Activated CD8-positive, alpha-beta memory T cell treated with anti-CD3 and anti-CD28 coated beads for 1 hour (primary cell): ENCODE measurements around the gene LBHD1.
"Not testable (repeated sequence)": the region's sequence is repeated elsewhere in the genome, so short reads cannot be mapped to it uniquely, and the experiment has no call there.

Experiments used
- DNase-seq, 2 donors: peaks; one replicate each; pipeline ENCODE4 v3.0.0-alpha.2; 2020; ENCODE audit warnings: low read depth in 1 of 2; ENCODE audit errors: extremely low read depth in 1 of 2

LBHD1 gene

DNA sequence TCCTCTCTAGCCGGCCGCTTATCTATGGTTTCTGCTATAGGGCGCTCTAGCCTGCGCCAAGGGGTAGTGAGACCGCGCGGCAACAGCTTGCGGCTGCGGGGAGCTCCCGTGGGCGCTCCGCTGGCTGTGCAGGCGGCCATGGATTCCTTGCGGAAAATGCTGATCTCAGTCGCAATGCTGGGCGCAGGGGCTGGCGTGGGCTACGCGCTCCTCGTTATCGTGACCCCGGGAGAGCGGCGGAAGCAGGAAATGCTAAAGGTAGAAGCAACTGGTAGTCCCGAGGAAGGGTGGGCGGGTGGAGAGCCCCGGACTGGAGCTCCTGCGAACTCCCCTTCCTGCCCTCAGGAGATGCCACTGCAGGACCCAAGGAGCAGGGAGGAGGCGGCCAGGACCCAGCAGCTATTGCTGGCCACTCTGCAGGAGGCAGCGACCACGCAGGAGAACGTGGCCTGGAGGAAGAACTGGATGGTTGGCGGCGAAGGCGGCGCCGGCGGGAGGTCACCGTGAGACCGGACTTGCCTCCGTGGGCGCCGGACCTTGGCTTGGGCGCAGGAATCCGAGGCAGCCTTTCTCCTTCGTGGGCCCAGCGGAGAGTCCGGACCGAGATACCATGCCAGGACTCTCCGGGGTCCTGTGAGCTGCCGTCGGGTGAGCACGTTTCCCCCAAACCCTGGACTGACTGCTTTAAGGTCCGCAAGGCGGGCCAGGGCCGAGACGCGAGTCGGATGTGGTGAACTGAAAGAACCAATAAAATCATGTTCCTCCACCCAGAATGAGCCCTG lies at the start of gene LBHD1, which contains the start of gene UQCC3:
TSS of gene LBHD1 (minus strand) at position 660 of the 782 bp plus-strand sequence. CDS start 2,236 bp downstream, outside the sequence.
TSS of gene UQCC3 (plus strand) at position 66 of the 782 bp plus-strand sequence. CDS start at position 139, 73 bp downstream.
- DNase-seq = peak in 1 of 2 donors; percentile 49

DNA sequence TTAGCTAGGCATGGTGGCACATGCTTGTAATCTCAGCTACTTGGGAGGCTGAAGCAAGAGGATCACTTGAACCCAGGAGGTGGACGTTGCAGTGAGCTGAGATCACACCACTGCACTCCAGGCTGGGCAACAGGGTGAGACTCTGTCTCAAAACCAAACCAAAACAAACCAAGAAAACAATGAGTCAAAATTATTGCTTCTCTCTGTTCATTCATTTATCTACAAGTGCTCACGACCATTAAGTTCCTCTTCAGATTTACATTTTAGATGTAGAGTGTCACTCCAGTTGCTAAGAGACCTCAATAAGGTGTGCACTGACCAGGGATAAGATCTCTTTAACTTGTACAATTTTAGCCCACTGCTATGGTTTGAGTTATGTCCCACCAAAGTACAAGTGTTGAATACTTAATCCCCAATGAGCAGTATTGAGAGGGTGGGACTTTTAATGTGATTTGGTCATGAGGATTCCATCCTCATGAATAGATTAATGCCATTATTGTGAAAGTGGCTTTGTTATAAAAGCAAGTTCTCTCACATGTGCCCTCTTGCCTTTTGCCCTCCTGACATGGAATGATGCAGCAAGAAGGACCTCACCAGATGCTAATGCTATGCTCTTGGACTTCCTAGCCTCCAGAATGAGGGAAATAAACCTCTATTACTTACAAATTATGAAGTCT lies 47.4 kb upstream of the LBHD1 start:
- no peak for DNase-seq

DNA sequence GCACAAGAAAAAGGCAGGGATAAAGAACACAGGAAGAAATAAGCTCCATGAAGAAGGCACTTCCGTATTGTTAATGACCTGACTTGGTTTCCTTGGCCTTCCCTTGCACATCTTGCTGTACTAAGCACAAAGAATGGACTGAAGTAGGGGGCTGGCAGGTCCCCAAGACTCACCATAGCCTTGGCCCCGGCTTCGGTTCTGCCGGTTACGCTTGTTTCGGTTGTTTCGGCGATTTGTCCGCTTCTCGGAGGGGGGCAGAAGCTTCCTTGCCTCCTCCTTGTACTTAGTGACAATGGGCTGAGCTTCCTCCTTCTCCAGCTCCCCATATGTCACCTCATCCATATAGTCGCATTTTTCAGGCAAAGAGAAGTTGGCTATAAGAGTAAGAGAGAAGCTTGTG lies 44.7 kb upstream of the LBHD1 start:
- no peak for DNase-seq

DNA sequence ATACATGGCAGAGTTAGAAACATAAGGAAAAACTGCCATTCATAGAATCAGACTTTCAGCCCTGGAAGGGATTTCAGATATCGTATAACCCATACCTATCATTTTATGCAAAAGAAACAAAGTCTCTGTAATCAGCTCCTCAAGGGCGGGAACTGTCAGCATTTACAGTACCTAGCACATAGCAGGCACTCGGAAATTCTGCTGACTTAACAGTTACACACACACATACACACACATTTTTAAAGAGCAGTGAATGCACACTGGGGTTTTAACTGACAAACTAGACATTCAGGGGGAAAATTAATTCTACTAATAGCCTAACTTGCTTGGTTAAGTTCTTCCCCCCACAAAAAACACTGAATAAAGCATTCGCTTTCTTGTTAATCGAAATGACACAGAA lies 44.1 kb upstream of the LBHD1 start:
- DNase-seq = no peak

DNA sequence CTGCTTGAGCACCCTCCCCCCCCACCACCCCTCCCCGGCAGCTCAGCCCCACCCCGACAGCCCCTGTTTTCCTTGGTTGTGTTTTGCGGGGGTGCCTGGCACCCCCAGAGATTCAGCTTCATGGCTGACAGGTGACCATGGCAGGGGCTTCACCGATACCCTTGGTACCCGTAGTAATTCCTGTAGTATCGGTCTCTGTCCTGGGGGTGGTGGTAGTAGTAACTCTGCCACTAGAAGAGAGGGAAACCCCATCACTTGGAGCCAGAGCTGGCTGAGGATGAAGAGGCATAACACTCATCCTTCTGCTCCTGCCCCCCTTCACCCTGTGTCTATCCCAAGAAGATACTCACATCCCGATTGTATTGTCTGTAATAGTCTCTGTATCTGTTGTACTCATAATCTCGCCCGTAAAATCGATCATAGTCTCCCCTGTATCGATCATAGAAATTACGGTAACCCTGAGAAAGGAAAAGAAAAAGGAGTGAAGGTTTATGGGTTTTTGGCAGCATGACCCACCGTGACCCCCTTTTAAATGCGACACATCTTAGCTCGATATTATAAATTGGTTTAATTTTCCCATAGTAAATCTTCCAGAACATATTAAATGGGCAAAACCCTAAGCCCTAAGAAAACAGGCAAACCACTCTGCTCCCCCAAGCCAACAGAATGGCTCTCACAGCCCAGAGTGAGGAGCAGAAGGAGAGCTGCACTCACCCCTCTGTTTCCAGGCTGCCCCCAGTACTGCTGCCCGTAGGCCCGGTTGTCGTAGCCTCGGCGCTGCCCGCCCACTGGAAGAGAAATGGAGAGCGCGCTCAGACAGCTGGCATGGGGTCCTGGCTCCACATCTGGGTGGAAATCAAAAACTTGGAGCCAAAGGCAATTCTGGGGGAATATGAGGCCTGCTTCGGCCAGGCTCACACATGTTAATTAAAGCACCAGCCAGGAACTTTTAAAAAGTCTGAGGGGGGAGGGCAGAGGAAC lies 43.4 kb upstream of the LBHD1 start:
- DNase-seq = no peak

DNA sequence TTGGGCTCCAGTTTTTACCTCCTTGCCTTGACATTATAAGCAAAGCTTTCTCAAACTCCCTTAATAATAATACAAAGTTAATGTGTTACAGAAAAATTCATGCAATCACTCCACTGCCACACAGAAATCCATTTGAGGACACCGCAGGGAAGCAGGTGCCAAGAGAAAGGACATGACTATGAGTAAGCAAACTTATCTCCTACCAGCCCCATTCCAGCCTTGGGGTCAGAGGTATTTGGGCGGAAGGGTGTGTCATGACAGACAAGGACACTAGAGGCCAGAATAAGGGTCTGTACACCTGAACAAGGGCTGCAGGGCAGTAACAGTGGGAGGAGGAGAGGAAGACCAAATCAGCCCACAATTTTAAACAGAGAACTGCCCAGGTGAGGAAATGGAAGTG lies 41.3 kb upstream of the LBHD1 start:
- no peak for DNase-seq

DNA sequence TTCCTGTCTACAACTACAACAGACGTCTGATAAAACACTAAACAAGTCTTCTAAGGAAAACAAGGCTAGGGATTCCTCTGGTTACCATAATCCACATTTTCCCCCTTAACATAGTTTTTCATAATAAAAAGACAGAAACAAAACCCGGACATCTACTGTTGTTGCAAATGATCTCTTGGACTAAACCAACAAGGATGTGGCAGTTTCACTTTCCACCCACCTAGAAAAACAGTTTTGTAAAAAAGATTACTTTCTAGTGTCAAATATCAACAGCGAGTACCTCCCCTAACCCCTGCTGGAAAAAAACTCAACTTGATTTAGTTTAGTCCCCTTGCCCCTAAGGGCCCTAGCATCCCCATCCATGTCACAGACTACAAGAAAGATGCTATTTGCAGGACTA lies 40.8 kb upstream of the LBHD1 start:
- DNase-seq = no peak

DNA sequence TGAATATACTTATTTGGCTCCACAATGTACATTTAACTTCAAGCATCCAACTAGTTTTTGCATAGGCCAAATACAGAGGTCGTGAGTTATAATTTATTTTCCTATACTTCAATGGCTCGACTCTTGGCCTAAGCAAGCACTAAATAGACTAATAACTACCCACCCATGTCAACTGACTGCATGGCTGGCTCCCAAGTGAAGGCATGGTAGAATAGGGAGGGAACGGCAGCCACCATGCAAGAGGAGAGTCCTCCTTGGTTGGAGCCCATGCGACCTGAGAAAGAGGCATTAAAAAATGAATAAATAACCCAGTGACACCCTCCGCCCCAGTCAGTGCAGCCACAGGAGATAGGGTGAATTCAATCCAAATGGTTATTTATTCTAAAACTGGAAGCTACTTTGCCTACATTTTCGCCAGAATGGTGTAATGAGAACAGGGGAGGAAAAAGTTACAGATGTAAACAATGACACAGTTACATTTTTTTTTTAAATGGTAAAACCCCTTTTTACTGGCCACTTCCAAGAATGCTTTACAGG lies 40.3 kb upstream of the LBHD1 start:
- no peak for DNase-seq

DNA sequence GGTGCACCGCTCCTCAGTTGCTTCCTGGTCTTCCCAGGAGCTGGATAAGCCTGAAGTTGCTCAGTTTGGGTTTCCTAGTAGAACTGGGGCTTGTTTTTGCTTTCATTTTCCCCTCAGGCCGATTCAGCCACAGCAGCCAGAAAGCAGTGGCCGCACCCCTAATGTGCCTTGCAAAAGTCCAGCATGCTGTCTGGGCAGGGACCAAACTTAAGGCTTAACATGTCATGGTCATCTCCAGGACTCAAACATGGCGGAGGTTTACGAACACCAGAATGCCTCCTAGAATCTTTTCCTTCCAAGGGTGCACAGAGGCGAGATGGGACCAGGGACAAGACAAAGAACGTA lies 37.9 kb upstream of the LBHD1 start:
- DNase-seq = no peak

DNA sequence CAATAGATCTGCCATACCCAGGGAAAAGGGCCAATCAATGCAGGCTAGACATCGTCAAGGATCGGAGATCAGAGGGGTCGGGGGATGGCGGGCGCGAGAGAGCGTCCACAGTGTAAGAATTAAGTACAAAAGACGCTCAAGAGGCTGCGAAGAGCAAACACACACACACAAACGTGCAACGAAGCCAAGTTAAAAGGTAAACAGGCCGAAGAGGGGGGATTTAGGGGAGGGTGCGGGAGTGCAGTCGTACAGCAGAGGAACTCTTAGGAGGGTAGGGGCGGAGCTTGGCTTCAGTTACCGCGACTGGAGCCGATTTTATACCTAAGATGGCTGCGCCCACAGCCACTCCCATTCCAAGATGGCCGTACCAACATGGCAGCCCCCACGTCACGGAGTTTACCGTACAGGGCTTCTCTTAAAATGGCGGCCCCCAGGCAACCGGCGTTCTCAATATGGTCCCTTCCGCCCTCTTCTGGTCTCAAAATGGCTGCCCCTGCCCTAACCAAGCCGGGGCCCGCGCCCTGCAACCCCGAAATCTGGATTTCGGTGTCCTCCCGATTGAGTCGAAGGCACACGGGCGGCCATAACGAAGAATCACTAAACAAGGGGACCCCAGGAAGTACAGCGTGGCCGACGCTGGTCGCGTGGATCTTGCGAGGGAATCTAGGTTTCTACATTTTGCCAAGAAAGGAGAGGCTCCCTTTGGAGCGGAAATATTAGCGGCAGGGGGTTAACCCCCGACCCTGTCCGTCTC lies 37.4 kb upstream of the LBHD1 start:
- DNase-seq = peak; percentile 88 to 97

DNA sequence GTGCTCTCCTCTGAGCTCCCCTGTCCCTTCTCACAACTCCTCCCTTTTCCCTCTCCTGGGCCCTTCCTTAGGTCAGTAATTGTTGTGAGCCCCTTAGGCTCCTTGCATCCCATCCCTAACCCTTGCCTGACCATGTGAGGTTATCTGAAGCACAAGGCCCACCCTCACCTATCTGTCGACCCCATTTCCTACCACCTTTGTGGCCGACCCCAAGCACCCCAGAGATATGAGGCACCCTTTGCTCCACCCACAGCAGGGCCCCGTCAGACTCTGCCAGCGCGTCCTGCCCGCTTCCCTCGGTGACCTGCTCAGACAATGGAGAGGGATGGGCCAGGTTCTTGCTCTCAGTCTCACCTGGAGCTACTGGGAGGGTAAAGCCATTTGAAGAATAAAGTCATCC lies 36.7 kb upstream of the LBHD1 start:
- DNase-seq = peak in 1 of 2 donors; percentile 32

DNA sequence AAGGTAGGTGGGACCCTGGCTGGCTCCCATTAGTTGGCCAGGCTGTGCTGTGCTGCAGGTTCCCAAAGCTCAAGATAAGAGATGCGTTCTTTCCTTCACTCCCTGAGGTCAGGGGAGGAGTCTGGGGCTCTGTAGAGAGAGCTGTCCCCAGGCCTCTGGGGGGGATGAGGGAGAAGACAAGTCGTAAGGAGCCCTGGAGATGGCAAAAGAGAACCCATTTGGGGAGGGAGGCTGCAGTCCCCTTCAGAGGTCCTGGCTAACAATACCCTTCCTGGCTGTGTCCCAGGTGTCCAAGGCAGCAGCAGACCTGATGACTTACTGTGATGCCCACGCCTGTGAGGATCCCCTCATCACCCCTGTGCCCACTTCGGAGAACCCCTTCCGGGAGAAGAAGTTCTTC lies 36.3 kb upstream of the LBHD1 start:
- no peak for DNase-seq

DNA sequence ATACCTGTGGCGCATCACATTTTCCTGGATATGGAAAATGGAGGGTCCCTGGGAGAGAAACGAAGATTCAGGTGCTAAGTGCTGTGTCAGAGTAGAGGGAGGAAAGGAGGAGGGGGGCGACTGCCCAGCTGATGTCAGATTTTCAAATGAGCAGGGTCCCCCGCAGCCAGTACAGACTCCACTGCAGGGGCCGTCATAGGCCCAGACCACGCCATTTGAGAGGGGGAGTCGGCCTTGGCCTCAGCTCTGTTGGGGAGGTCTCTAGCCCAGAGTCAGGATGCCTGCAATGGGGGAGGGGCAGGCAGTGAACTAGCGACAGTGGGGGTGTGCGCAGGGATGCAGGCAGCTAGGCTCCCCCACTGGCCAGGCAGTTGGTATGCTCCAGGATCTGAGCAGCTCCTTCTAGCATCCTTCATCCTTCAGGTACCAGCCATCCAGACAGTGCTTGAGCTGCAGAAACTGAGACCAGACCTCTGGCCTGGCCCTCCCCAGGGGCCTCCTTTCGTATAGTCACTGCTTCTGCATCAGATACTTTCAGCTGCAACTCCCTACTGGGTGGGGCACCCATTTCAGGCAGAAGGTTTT lies 35.3 kb upstream of the LBHD1 start, which contains the start of the genes BSCL2 and GNG3:
TSS of gene BSCL2 (minus strand) at position 148 of the 585 bp plus-strand sequence. CDS start 229 bp downstream, outside the sequence.
TSS of gene GNG3 (plus strand) at position 400 of the 585 bp plus-strand sequence. CDS start 620 bp downstream, outside the sequence.
- DNase-seq = no peak

DNA sequence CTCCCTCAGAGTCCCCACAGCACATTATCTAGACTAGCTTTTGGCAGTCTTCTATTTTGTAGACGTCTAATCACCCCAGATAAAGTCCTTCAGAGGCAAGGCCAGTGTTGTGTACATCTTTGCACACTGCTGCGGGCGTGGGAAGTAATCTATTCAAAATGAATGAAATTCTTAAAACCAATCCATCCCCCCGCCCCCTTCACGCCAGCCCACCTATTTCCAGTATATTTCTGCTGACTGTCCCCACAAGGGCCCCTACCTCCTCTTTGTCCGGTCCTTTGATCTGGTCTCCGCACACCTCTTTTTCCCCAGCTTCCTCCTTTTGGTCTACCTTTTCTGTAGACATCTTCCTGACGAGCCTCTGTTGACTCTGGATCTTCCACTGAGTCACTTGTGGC lies 34.8 kb upstream of the LBHD1 start:
- DNase-seq = no peak

DNA sequence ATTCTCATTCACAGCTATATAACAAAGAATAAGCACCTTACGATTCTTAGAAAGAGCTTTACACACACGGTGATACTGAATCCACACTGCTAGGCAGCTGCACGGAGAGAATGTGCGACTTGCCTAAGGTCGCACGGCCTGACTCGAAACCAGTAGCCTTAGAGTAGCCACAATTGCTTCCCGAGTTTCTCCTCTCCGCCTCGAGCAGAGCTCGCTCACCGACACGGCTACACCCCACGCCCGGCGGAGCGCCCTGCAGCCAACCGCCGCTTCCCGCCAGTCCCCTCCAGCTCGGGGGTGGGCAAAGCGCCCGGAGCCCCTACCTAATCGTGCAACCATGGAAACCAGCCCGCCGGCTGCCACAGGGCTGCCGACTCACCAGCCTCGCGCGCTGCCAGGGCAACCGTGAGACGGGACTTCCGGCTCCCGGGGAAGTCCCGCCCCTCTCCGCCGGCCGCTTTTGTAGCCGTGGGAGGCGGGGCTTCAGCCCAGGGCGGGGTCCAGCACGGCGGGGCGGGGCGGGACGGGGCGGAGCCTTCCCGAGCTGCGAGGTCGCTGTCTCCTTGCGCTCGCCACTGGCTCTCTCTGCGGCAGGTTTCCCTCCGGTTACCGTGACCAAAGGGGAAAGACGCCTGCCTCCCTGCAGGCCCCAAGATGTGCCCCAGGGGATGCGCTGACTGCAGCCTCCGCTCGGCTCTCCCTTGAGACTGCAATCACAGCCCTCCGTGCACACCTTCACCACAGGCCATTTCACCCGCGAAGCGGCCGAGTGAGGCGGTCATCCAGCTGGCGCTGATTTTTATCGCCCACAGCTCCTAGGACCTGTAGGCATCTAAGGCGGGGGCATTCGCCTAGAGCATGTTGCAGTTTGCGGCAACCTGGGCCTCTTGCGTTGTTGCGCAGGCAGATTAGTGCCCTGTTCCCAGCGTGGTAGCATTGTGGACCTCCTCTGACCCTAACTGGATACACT lies 34.1 kb upstream of the LBHD1 start:
- peak; percentile 87 to 94 for DNase-seq

DNA sequence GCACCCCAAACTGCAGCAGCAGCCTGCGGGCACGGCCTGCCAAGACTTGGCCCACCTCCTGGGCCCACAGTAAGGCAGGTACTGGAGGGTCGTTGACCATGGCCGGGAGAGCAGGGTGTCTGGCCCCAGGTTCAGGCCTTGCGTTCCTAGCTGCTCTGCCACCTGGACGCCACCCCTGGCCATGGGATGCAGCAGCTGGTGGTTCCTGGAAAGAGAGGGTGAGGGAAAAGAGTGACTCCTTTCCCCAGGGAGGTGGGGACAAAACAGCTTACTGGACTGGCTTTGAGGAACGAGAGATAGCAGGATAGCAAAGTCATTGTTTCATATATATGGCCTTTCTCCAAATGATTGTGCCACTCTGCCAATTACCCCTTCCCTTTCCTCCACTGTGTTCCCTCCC lies 33.3 kb upstream of the LBHD1 start:
- no peak for DNase-seq

DNA sequence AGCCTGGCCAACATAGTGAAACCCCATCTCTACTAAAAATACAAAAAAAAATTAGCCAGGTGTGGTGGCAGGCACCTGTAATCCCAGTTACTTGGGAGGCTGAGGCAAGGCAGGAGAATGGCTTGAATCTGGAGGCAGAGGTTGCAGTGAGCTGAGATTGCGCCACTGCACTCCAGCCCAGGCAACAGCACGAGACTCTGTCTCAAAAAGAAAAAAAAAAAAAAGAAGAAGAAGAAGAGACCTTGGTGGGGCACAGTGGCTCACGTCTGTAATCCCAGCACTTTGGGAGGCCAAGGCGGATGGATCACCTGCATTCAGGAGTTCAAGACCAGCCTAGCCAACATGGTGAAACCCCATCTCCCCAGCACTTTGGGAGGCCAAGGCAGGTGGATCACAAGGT lies 31.9 kb upstream of the LBHD1 start:
- not testable (repeated sequence) for DNase-seq

DNA sequence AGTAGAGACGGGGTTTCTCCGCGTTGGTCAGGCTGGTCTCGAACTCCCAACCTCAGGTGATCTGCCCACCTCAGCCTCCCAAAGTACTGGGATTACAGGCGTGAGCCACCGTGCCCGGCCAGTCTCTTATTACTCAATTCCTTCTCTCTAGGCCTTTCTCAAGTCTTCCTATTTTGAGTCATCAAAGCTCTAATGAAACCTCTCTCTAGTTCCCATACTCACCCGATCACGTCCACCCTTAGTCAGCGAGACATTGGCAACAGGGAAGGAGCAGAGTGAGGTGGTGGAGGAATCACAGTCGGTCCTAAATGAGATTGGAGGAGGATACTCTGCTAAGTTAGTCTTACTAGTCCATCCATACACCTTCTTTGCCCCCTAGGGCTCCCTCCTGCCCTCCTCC lies 30.2 kb upstream of the LBHD1 start:
- no peak for DNase-seq
